GM12874 (cell line): ENCODE results near the gene TAF5L.

ENCODE experiments used
- TF ChIP-seq, protein P1 (sequence below): IDR thresholded peaks from 2 replicates; pipeline ENCODE4 v1.5.1; 2011; ENCODE audit warnings: low read depth, mild to moderate bottlenecking, control low read depth, low read length, moderate library complexity; ENCODE audit not compliant: insufficient read depth

The TAF5L gene

DNA sequence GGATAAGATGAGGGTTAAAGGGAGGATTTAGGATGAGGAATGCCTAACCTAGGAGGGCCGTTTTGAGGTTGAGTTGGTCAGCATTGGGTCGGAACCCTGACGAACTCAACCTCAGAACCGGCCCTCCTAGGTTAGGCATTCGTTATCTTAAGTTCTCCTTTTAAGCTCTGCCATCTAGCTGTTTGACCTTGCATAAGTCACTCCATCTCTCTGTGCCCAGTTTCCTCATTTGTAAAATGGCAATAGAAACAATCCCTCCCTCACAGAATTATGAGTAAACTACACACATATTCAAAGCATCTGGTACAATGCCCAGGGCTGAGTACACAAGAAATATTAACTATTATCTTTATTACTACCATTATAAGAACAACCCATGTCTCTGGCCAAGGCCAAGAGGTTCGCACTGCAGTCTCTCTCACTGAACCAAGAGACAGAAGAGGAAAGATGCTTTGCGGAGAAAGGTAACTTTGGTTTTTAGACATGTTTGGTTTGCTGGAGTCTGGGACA lies 72.2 kb downstream of the TAF5L start:
- TF ChIP-seq, protein P1, sequence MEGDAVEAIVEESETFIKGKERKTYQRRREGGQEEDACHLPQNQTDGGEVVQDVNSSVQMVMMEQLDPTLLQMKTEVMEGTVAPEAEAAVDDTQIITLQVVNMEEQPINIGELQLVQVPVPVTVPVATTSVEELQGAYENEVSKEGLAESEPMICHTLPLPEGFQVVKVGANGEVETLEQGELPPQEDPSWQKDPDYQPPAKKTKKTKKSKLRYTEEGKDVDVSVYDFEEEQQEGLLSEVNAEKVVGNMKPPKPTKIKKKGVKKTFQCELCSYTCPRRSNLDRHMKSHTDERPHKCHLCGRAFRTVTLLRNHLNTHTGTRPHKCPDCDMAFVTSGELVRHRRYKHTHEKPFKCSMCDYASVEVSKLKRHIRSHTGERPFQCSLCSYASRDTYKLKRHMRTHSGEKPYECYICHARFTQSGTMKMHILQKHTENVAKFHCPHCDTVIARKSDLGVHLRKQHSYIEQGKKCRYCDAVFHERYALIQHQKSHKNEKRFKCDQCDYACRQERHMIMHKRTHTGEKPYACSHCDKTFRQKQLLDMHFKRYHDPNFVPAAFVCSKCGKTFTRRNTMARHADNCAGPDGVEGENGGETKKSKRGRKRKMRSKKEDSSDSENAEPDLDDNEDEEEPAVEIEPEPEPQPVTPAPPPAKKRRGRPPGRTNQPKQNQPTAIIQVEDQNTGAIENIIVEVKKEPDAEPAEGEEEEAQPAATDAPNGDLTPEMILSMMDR, result no peak

DNA sequence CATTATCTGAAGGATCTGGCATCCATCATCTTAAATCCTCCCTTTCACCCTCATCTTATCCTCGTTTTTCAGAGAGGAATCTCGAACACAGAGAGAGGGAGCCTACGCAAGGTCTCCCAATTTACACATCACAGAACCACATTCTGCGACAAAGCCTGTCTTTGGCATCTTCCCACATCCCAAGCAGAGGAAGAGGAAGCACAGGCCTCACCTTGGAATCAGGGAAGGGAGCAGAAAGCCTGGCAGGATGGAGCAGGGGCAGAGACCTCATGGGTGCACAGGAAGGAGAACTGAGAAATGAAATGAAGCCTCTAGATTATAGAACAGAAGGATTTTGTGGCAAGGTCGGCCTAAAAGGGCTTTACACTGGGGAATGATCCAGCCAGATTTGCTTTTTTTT lies 73.2 kb downstream of the TAF5L start:
- TF ChIP-seq, protein P1, result no peak

DNA sequence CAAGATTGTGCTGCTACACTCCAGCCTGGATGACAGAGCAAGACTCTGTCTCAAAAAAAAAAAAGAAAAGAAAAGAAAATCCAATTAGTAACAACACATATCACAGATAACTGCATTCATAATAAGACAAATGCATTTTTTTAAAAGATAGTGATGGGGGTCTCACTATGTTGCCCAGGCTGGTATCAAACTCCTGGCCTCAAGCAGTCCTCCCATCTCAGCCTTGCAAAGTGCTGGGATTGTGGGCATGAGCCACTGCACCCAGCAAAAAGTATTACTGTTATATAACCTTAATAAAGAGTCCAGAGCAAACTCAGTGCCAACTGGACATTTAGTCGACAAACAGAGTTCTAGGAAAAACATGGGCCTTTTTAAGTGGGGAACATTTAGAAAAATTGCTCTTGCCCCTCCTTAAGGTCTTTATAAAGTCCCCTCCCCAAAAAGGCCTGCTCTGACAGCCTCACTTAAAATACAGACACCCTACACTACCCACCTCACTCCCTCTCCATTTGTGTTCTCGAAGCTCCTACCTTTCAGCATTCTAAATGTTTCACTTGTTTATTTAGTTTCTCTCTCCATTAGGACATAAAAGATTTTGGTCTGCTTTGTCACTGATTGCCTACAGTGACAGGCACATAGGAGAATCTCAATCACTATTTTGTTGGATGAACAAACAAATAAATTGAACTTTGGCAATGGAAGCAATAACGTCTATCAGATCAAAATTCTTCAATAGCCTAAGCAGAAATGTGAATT lies 74.9 kb downstream of the TAF5L start:
- TF ChIP-seq, protein P1, result no peak

DNA sequence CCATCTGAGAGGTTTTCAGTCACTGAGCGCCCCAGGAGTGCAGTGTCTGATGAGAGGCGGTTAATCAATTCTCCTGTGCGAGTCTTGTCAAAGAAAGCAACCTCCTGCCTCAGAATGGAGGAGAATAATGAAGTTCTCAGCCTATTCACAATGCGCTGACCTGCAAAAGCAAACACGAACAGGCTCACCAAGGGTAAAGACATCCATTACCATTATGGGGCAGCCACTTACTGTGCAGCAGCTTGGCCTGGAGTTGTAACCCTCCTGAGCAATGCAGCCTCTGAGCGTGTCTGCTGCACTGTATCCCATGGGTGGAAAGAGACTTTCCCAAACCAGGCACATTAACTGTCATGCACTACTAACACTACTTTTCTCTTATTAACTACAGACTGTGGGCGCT lies 78.4 kb downstream of the TAF5L start:
- TF ChIP-seq, protein P1, result no peak

DNA sequence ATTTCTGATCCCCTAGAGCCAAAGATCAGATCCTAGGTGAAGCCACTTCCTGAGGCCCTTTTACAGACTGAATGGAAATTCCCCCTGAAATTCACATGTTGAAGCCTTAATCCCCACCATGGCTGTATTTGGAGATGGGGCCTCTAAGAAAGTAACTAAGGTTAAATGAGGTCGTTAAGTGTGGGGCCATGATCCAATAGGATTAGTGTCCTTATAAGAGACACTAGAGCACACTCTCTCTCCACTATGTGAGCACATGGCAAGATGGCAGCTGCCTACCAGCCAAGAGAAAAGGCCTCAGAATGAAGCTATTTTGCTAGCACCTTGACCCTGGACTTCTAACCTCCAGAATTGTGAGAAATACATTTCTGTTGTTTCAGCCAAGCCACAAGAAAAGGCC lies 81.3 kb downstream of the TAF5L start:
- TF ChIP-seq, protein P1, result no peak
